Measurements from ENCODE around the gene CLMP.
A peak's percentile ranks its signal among the peaks of the same experiment; 100 is the strongest.
"Not testable (repeated sequence)": the region's sequence is repeated elsewhere in the genome, so short reads cannot be mapped to it uniquely, and the experiment has no call there.

CLMP gene

DNA sequence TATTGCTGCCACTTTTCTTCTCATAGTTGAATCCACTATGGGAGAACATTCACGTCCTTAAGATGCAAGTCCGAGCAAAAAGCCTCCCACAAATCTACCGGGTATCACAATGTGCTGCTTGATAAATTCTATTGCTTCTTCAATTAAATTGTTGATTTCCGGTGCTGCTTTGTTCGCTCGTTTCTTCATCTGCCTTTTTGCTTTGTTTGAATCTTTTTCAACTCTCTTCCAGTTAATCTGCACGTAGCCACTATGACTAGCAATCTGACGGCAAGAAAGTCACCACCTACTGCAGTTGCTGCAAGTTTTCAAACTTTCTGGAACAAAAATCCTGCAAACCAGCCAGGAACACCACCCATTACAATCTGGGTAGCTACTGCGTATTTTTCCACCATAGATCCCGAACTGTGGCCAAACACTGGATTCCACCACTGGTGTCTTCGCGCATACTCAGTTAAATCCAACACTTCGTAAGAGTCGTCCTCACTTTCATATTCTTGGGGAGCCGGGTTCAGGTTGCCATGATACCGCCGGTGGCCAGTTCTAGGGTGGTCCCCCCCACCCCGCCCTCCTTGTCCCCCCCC, 59.1 kb downstream of the CLMP start:
- H3K36me3 Mint-ChIP-seq = no peaks in the 10 kb centered on the region
- H3K4me1 Mint-ChIP-seq = no peaks in the 10 kb centered on the region

GRCh38 chr11:123132881-123133280, 62.2 kb downstream of the CLMP start:
- ATAC-seq (ENCODE audit: low read depth) (no peak), DNase-seq (ENCODE audit: low spot score in 2 of 2) (no peak)
- peaks cover 1% of the 10 kb centered on the region for H3K27me3 Mint-ChIP-seq
- no peaks in the 10 kb centered on the region for H3K9me3 Mint-ChIP-seq
- H3K36me3 Mint-ChIP-seq = no peaks in the 10 kb centered on the region
- no peak overlapping the region for H3K4me3 Mint-ChIP-seq
- no peaks in the 10 kb centered on the region for H3K4me1 Mint-ChIP-seq
- H3K27ac Mint-ChIP-seq = no peak overlapping the region

More for the DNA sequence above, 59.1 kb downstream of the CLMP start:
- no peak overlapping the region for H3K27ac Mint-ChIP-seq
- H3K27me3 Mint-ChIP-seq = peaks cover 6% of the 10 kb centered on the region
- ATAC-seq (ENCODE audit: low read depth) (no peak), DNase-seq (ENCODE audit: low spot score in 2 of 2) (no peak)
- no peaks in the 10 kb centered on the region for H3K9me3 Mint-ChIP-seq
- no peak overlapping the region for H3K4me3 Mint-ChIP-seq

DNA sequence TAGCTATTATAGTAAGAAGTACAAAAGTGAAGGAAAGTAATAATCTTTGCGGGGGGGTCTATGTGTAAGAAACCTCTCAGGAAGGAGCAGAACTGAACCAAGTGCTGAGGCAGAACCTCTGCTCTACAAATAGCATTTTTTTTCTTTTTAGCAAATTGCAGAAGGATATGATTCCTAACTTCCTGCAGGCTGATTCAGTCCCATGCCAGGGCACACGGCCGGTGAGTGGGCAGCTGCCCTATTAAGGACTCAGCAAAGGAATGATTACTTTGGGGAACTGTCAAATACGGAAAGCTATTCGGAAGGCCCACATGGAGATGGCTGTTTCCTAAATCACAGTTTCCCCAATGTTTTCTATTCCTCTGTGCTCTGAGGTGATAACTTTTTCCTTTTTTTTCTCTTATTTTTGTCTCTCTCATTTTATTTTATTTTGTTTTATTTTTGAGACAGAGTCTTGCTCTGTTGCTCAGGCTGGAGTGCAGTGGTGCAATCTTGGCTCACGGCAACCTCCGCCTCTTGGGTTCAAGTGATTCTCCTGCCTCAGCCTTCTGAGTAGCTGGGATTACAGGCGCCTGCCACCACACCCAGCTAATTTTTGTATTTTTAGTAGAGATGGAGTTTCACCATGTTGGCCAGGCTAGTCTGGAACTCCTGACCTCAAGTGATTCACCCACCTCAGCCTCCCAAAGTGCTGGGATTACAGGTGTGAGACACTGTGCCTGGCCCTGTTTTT, 62.8 kb downstream of the CLMP start:
- H3K9me3 Mint-ChIP-seq; H3K4me1 Mint-ChIP-seq; H3K4me3 Mint-ChIP-seq; H3K36me3 Mint-ChIP-seq; H3K27me3 Mint-ChIP-seq; DNase-seq (ENCODE audit: low spot score in 2 of 2); ATAC-seq (ENCODE audit: low read depth); H3K27ac Mint-ChIP-seq: not testable (repeated sequence)

DNA sequence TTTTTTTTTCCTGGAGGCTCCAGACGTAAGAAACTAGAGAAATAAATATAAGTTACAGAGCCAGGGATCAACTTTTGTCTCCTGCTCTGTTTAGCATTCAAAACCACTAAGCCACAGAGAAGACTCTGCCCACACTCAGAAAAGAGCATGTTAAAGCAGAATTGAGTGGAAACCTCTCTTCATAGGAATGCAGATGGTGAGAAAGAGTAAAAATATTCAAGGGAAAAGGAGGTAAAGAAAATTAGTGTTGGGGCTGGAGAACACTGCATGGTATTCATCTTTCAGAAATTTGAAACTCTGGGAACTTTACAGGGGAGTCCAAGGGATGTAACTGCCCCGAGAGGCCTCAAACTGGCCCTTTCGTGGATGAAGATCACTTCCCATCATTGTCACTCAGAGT, 65.1 kb downstream of the CLMP start:
- DNase-seq (ENCODE audit: low spot score in 2 of 2) = no peak
- H3K9me3 Mint-ChIP-seq = no peaks in the 10 kb centered on the region
- peak overlapping the region; percentile 48 for H3K27ac Mint-ChIP-seq
- peaks cover 3% of the 10 kb centered on the region for H3K27me3 Mint-ChIP-seq
- no peaks in the 10 kb centered on the region for H3K36me3 Mint-ChIP-seq
- H3K4me1 Mint-ChIP-seq = no peaks in the 10 kb centered on the region
- H3K4me3 Mint-ChIP-seq = no peak overlapping the region
- no peak for ATAC-seq (ENCODE audit: low read depth)

DNA sequence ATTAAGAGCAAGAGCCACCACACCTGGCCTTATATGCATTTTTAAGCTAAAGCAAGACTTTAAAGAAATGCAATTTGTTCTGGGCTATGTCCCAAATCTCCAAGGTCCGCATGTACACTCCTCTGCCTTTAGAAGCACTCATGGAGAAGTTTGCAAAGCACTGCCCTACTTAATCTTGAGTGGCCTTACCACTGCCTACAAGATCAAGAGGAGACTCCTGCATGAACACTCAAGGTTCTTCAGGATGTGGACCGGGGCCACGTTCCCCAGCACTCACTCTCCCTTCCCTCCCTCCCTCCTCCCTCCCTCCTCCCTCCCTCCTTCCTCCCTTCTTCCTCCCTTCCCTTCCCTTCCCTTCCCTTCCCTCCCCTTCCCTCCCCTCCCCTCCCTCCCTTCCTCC, 69.9 kb downstream of the CLMP start:
- no peaks in the 10 kb centered on the region for H3K36me3 Mint-ChIP-seq
- H3K4me1 Mint-ChIP-seq = no peaks in the 10 kb centered on the region
- peaks cover 12% of the 10 kb centered on the region for H3K27me3 Mint-ChIP-seq
- no peak overlapping the region for H3K4me3 Mint-ChIP-seq
- DNase-seq (ENCODE audit: low spot score in 2 of 2) (no peak), ATAC-seq (ENCODE audit: low read depth) (no peak)
- H3K9me3 Mint-ChIP-seq = no peaks in the 10 kb centered on the region
- no peak overlapping the region for H3K27ac Mint-ChIP-seq

- peaks cover 4% of the 10 kb centered on the region for H3K4me1 Mint-ChIP-seq
- DNase-seq (ENCODE audit: low spot score in 2 of 2) = no peak
- H3K4me3 Mint-ChIP-seq = no peak overlapping the region
- peaks cover 12% of the 10 kb centered on the region for H3K27me3 Mint-ChIP-seq
- no peaks in the 10 kb centered on the region for H3K36me3 Mint-ChIP-seq
- no peaks in the 10 kb centered on the region for H3K9me3 Mint-ChIP-seq
- ATAC-seq (ENCODE audit: low read depth) = no peak
- H3K27ac Mint-ChIP-seq = no peak overlapping the region
These were observed 72.2 kb downstream of the CLMP start for GRCh38 chr11:123122852-123123251.

DNA sequence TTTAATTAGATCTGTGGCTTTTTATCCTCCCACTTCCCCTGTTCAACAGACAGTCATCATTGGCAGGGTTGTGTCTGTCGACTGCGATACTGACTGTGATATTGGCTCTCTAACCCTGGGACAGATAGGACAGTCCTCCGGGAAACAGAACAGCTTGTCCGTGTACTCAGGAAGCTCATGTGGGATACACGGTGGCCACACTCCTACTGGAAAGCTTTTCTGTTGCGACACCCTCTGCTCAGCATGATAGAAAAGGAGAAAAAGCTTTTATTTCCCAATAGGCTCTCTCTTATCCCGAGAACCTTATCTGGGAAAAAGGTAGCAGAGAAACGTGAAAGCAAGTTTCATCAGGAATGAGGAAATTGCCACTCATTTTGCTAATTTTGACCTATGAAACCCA, 72.7 kb downstream of the CLMP start:
- H3K4me3 Mint-ChIP-seq = no peak overlapping the region
- ATAC-seq (ENCODE audit: low read depth) (no peak), DNase-seq (ENCODE audit: low spot score in 2 of 2) (no peak)
- no peaks in the 10 kb centered on the region for H3K9me3 Mint-ChIP-seq
- peaks cover 10% of the 10 kb centered on the region for H3K27me3 Mint-ChIP-seq
- no peaks in the 10 kb centered on the region for H3K36me3 Mint-ChIP-seq
- no peak overlapping the region for H3K27ac Mint-ChIP-seq
- H3K4me1 Mint-ChIP-seq = peaks cover 4% of the 10 kb centered on the region

DNA sequence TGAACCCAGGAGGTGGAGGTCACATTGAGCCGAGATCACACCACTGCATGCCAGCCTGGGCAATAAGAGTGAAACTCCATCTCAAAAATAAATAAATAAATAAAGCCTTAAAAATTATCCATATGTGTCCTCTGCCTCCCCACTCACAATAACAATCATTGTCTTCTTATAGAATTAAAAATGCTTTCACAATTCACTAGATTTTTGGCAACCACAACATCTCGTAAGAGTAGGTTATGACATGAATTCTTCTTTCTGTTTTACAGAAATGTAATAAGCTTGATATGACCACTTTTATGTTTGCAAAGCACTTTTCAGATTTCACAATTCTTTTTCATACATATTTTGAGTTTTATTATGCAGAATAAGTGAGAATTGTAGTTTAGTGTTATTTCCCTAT, 78.6 kb downstream of the CLMP start:
- H3K9me3 Mint-ChIP-seq = no peaks in the 10 kb centered on the region
- peaks cover 1% of the 10 kb centered on the region for H3K27me3 Mint-ChIP-seq
- ATAC-seq (ENCODE audit: low read depth) (no peak), DNase-seq (ENCODE audit: low spot score in 2 of 2) (no peak)
- peaks cover 2% of the 10 kb centered on the region for H3K36me3 Mint-ChIP-seq
- H3K4me3 Mint-ChIP-seq = no peak overlapping the region
- H3K27ac Mint-ChIP-seq = no peak overlapping the region
- peaks cover 4% of the 10 kb centered on the region for H3K4me1 Mint-ChIP-seq

- no peaks in the 10 kb centered on the region for H3K9me3 Mint-ChIP-seq
- no peak overlapping the region for H3K27ac Mint-ChIP-seq
- H3K4me1 Mint-ChIP-seq = peaks cover 2% of the 10 kb centered on the region
- H3K36me3 Mint-ChIP-seq = peaks cover under 1% of the 10 kb centered on the region
- DNase-seq (ENCODE audit: low spot score in 2 of 2) = peak in 1 of 2 donors; percentile 18
- peaks cover 17% of the 10 kb centered on the region for H3K27me3 Mint-ChIP-seq
- no peak overlapping the region for H3K4me3 Mint-ChIP-seq
- peak; percentile 46 for ATAC-seq (ENCODE audit: low read depth)
These were observed 83.6 kb downstream of the CLMP start for GRCh38 chr11:123111465-123111864.

DNA sequence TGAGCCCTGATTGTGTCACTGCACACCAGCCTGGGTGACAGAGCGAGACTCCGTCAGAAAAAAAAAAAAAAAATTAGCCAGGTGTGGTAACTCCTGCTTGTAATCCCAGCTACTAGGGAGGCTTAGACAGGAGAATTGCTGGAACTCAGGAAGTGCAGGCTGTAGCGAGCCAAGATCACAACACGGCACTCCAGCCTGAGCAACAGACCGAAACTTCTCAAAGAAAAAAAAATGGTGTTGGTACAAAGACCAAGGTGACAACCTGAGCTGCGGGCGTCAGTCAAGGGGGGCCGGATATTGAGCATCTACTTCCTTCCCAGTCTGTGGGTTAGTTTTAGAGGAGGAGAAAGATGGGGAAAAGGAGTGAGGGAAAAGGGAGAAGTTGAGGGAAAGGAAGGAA, 84.7 kb downstream of the CLMP start:
- no peak for ATAC-seq (ENCODE audit: low read depth)
- H3K9me3 Mint-ChIP-seq = no peaks in the 10 kb centered on the region
- no peaks in the 10 kb centered on the region for H3K36me3 Mint-ChIP-seq
- H3K27me3 Mint-ChIP-seq = peaks cover 17% of the 10 kb centered on the region
- H3K27ac Mint-ChIP-seq = no peak overlapping the region
- H3K4me1 Mint-ChIP-seq = peaks cover 2% of the 10 kb centered on the region
- no peak overlapping the region for H3K4me3 Mint-ChIP-seq
- DNase-seq (ENCODE audit: low spot score in 2 of 2) = no peak

- DNase-seq (ENCODE audit: low spot score in 2 of 2) = no peak
- no peak overlapping the region for H3K4me3 Mint-ChIP-seq
- H3K36me3 Mint-ChIP-seq = no peaks in the 10 kb centered on the region
- peaks cover 4% of the 10 kb centered on the region for H3K4me1 Mint-ChIP-seq
- H3K9me3 Mint-ChIP-seq = no peaks in the 10 kb centered on the region
- no peak for ATAC-seq (ENCODE audit: low read depth)
- H3K27ac Mint-ChIP-seq = no peak overlapping the region
- H3K27me3 Mint-ChIP-seq = peaks cover 17% of the 10 kb centered on the region
These were observed 87.0 kb downstream of the CLMP start for GRCh38 chr11:123107945-123108495.

DNA sequence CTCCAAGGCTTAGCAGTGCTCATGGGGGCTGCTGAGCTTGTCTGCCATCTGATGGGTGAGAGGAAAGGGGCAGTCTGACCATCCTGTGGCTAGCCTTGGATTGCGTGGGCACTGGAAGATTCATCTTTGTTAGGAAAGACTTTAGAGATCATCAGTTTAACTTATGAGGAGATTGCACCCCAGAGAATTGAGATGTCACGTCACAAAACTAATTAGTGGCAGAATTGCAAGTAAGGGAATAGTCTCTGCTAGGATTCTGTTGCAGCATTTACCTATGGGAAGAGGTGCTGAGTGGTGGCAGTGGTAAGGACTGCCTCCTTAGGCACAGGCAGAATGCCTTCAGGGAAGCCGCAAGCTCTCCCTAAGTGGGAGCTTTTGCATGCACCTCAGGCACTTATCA, 90.4 kb downstream of the CLMP start:
- ATAC-seq (ENCODE audit: low read depth) (no peak), DNase-seq (ENCODE audit: low spot score in 2 of 2) (no peak)
- Mint-ChIP-seq H3K9me3 (no peaks in the 10 kb centered on the region), H3K27me3 (peaks cover 16% of the 10 kb centered on the region), H3K4me3 (no peak overlapping the region), H3K4me1 (peaks cover 2% of the 10 kb centered on the region), H3K36me3 (no peaks in the 10 kb centered on the region), H3K27ac (no peak overlapping the region)

DNA sequence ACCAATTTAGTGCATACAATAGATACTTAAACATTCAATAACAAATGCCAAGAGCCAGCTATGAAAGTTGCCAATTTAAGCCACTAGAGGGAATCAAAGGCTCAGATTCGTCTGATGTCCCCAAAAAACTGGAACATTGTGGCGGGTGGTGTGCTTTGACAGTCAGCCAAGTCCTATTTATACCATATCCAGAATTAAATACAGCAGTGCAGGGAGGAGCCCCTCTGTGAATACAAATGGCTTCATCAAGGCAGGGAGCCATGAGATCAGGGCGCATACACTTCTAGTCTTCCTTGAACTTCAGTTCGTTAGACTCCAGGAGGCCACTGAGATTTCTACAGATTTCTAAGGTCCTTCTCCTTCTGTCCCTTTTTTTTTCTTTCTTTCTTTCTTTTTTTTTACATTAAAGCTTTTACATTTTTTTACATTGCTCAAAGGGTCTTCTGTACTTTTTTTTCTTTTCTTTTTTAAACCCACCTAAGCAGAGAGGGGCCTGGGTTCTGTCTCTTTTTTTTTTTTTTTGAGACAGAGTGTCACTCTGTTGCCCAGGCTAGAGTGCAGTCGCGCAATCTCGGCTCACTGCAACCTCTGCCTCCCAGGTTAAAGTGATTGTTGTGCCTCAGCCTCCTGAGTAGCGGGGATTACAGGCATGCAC, 91.6 kb downstream of the CLMP start:
- DNase-seq (ENCODE audit: low spot score in 2 of 2) = peak in 1 of 2 donors; percentile 8
- no peak overlapping the region for H3K4me3 Mint-ChIP-seq
- H3K36me3 Mint-ChIP-seq = no peaks in the 10 kb centered on the region
- peak; percentile 62 for ATAC-seq (ENCODE audit: low read depth)
- H3K4me1 Mint-ChIP-seq = peaks cover 2% of the 10 kb centered on the region
- H3K27me3 Mint-ChIP-seq = peaks cover 10% of the 10 kb centered on the region
- H3K9me3 Mint-ChIP-seq = no peaks in the 10 kb centered on the region
- no peak overlapping the region for H3K27ac Mint-ChIP-seq

DNA sequence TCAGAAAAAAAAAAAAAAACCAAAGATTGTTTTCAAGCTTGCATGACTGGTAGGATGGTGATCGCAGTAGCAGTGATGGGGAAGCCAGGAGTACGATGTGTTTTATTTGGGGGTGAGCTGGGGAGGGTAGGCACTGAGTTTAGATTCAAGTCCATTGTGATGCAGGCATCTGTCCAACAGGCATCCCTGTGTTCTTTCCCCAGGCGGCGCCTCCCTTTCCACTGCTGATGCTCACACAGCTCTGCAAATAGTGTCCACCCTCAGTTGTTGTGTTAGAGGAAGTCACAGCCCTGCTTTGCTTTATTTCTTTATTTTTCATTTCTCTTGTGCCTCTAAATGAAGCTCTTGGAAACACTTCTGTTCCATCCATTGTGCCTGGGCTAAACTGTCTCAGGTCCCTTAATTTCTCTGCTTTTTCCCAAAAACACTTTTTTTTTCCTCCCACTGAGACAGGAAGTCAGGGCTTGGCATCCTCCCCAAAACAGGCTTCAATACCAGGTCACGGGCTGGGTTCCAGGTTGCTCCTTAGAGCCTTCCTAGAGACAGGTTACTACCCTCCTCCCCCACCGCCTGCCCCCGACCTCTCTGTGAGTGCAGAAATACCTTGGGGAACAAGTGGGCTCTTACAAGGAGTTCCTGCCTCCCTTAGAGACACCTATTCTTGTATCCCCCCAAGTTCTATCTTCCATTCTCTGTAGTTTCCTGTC, 94.5 kb downstream of the CLMP start:
- H3K4me1 Mint-ChIP-seq = peaks cover 2% of the 10 kb centered on the region
- H3K9me3 Mint-ChIP-seq = no peaks in the 10 kb centered on the region
- H3K27me3 Mint-ChIP-seq = peaks cover 5% of the 10 kb centered on the region
- DNase-seq (ENCODE audit: low spot score in 2 of 2) (no peak), ATAC-seq (ENCODE audit: low read depth) (no peak)
- no peak overlapping the region for H3K27ac Mint-ChIP-seq
- H3K36me3 Mint-ChIP-seq = no peaks in the 10 kb centered on the region
- H3K4me3 Mint-ChIP-seq = no peak overlapping the region
